ENCODE results near the gene FTO.

The FTO gene

GRCh38 chr16:54153240-54153934, 449.4 kb downstream of the FTO start:
- Histone ChIP-seq H3K9me3 (ENCODE audit: control insufficient read depth, low read length) (no peaks in the 10 kb centered on the region), H2AFZ (no peak overlapping the region), H3K36me3 (ENCODE audit: control insufficient read depth, insufficient read depth, low read length) (no peaks in the 10 kb centered on the region), H3K9ac (no peak overlapping the region), H3K4me2 (ENCODE audit: low read length) (no peak overlapping the region), H3K4me3 (ENCODE audit: low read depth, low read length) (no peak overlapping the region), H3K4me1 (no peaks in the 10 kb centered on the region), H3K79me2 (no peaks in the 10 kb centered on the region), H3K27me3 (ENCODE audit: control insufficient read depth, insufficient read depth, low read length) (no peaks in the 10 kb centered on the region), H3K27ac (no peak overlapping the region)
- no peak for TF ChIP-seq CTCF (IDR thresholded peaks at IDR 0.05)

- Histone ChIP-seq H3K9me3 (ENCODE audit: control insufficient read depth, low read length) (no peaks in the 10 kb centered on the region), H3K4me3 (ENCODE audit: low read depth, low read length) (no peak overlapping the region), H3K9ac (no peak overlapping the region), H3K4me1 (no peaks in the 10 kb centered on the region), H3K27me3 (ENCODE audit: control insufficient read depth, insufficient read depth, low read length) (no peaks in the 10 kb centered on the region), H3K36me3 (ENCODE audit: control insufficient read depth, insufficient read depth, low read length) (no peaks in the 10 kb centered on the region), H3K4me2 (ENCODE audit: low read length) (no peak overlapping the region), H3K79me2 (no peaks in the 10 kb centered on the region), H2AFZ (no peak overlapping the region), H3K27ac (no peak overlapping the region)
- TF ChIP-seq CTCF (IDR thresholded peaks at IDR 0.05) = no peak
Observed at GRCh38 chr16:54156349-54156748, 452.4 kb downstream of the FTO start.

GRCh38 chr16:54158986-54159385, 455.0 kb downstream of the FTO start:
- Histone ChIP-seq H3K4me2 (ENCODE audit: low read length) (no peak overlapping the region), H3K9me3 (ENCODE audit: control insufficient read depth, low read length) (no peaks in the 10 kb centered on the region), H3K4me1 (no peaks in the 10 kb centered on the region), H2AFZ (no peak overlapping the region), H3K27ac (no peak overlapping the region), H3K79me2 (no peaks in the 10 kb centered on the region), H3K36me3 (ENCODE audit: control insufficient read depth, insufficient read depth, low read length) (no peaks in the 10 kb centered on the region), H3K9ac (no peak overlapping the region), H3K27me3 (ENCODE audit: control insufficient read depth, insufficient read depth, low read length) (no peaks in the 10 kb centered on the region), H3K4me3 (ENCODE audit: low read depth, low read length) (no peak overlapping the region)
- TF ChIP-seq CTCF (IDR thresholded peaks at IDR 0.05) = no peak

GRCh38 chr16:54159490-54160080, 455.6 kb downstream of the FTO start:
- Histone ChIP-seq H3K36me3 (ENCODE audit: control insufficient read depth, insufficient read depth, low read length) (no peaks in the 10 kb centered on the region), H3K79me2 (no peaks in the 10 kb centered on the region), H3K4me3 (ENCODE audit: low read depth, low read length) (no peak overlapping the region), H3K27ac (no peak overlapping the region), H3K9me3 (ENCODE audit: control insufficient read depth, low read length) (no peaks in the 10 kb centered on the region), H3K4me2 (ENCODE audit: low read length) (no peak overlapping the region), H2AFZ (no peak overlapping the region), H3K9ac (no peak overlapping the region), H3K27me3 (ENCODE audit: control insufficient read depth, insufficient read depth, low read length) (no peaks in the 10 kb centered on the region), H3K4me1 (no peaks in the 10 kb centered on the region)
- TF ChIP-seq CTCF (IDR thresholded peaks at IDR 0.05) = no peak

All from parathyroid adenoma (tissue), 2 donors.